Fibroblast of skin of left quadriceps (primary cell): ENCODE measurements around the gene RGS6.
"Not testable (repeated sequence)": the region's sequence is repeated elsewhere in the genome, so short reads cannot be mapped to it uniquely, and the experiment has no call there.

Experiments used
- DNase-seq, 2 experiments: peaks; one replicate each; pipeline ENCODE4 v3.0.0-alpha.2; 2013; ENCODE audit warnings: low read depth in 2 of 2

The RGS6 gene

GRCh38 chr14:72451054-72451972 is 519.1 kb downstream of the RGS6 start:
- DNase-seq: no peak

- no peak for DNase-seq
Measured at GRCh38 chr14:72452774-72453173, 520.5 kb downstream of the RGS6 start.

GRCh38 chr14:72454388-72455160 is 522.3 kb downstream of the RGS6 start:
- no peak for DNase-seq

- no peak for DNase-seq
Measured at GRCh38 chr14:72457641-72458040, 525.4 kb downstream of the RGS6 start.

- no peak for DNase-seq
Measured at GRCh38 chr14:72462056-72462455, 529.8 kb downstream of the RGS6 start.

GRCh38 chr14:72463291-72463866 is 531.1 kb downstream of the RGS6 start:
- DNase-seq: no peak

GRCh38 chr14:72464226-72464625 is 532.0 kb downstream of the RGS6 start:
- DNase-seq: no peak

- DNase-seq: no peak
Measured at GRCh38 chr14:72466325-72466724, 534.1 kb downstream of the RGS6 start.

GRCh38 chr14:72471346-72471745 is 539.1 kb downstream of the RGS6 start:
- no peak for DNase-seq

GRCh38 chr14:72472845-72473244 is 540.6 kb downstream of the RGS6 start:
- no peak for DNase-seq

- DNase-seq: peak; percentile 18 to 19
Measured at GRCh38 chr14:72476657-72477499, 544.6 kb downstream of the RGS6 start.

GRCh38 chr14:72477578-72477977 is 545.3 kb downstream of the RGS6 start:
- not testable (repeated sequence) for DNase-seq

GRCh38 chr14:72478471-72478893 is 546.3 kb downstream of the RGS6 start:
- DNase-seq: no peak

GRCh38 chr14:72479461-72479931 is 547.3 kb downstream of the RGS6 start:
- no peak for DNase-seq

GRCh38 chr14:72480464-72481243 is 548.4 kb downstream of the RGS6 start:
- DNase-seq: no peak

GRCh38 chr14:72483311-72483710 is 551.1 kb downstream of the RGS6 start:
- DNase-seq: no peak

GRCh38 chr14:72485695-72486094 is 553.5 kb downstream of the RGS6 start:
- no peak for DNase-seq

GRCh38 chr14:72488514-72488913 is 556.3 kb downstream of the RGS6 start:
- DNase-seq: no peak

- DNase-seq: no peak
Measured at GRCh38 chr14:72492196-72492595, 560.0 kb downstream of the RGS6 start.

- no peak for DNase-seq
Measured at GRCh38 chr14:72495668-72496067, 563.4 kb downstream of the RGS6 start.

- DNase-seq: no peak
Measured at GRCh38 chr14:72498646-72499045, 566.4 kb downstream of the RGS6 start.
